WERI-Rb-1 (cell line): Measurements from ENCODE around the gene RAB6B.

Source experiments
- DNase-seq: peaks from one replicate; pipeline ENCODE4 v3.0.0-alpha.2; 2020
- H3K27ac ChIP-seq: fragments of 250-450 bp; sonication (Bioruptor Pico); 2 replicates; pipeline ENCODE4 v1.5.1; 2020; ENCODE audit warnings: mild to moderate bottlenecking, moderate library complexity
- H3K27me3 ChIP-seq: fragments of 250-450 bp; sonication (Bioruptor Pico); 2 replicates; pipeline ENCODE4 v1.5.1; 2021; ENCODE audit warnings: mild to moderate bottlenecking, low read depth, moderate library complexity; ENCODE audit not compliant: insufficient read depth, severe bottlenecking
- H3K36me3 ChIP-seq: fragments of 250-450 bp; sonication (Bioruptor Pico); 2 replicates; pipeline ENCODE4 v1.5.1; 2020; ENCODE audit warnings: mild to moderate bottlenecking, moderate library complexity
- H3K4me3 ChIP-seq: 2 replicates; pipeline ENCODE4 v1.5.1; 2011; ENCODE audit warnings: low read depth, mild to moderate bottlenecking, control low read depth, low read length
- H3K9me3 ChIP-seq: fragments of 250-450 bp; sonication (Bioruptor Pico); 2 replicates; pipeline ENCODE4 v1.5.1; 2021; ENCODE audit warnings: mild to moderate bottlenecking, moderate library complexity; ENCODE audit not compliant: severe bottlenecking
- TF ChIP-seq, protein P1 (sequence below): IDR thresholded peaks from 2 replicates; pipeline ENCODE4 v1.5.1; 2011; ENCODE audit warnings: low read depth, mild to moderate bottlenecking, control low read depth, inconsistent platforms, low read length

The RAB6B gene

GRCh38 chr3:133851266-133851906 lies 44.3 kb downstream of the RAB6B start:
- no peaks in the 10 kb centered on the region for H3K9me3 ChIP-seq
- no peak overlapping the region for H3K4me3 ChIP-seq
- no peaks in the 10 kb centered on the region for H3K36me3 ChIP-seq
- H3K27me3 ChIP-seq: peaks cover 3% of the 10 kb centered on the region
- H3K27ac ChIP-seq: no peak overlapping the region
- no peak for DNase-seq
- TF ChIP-seq, protein P1, sequence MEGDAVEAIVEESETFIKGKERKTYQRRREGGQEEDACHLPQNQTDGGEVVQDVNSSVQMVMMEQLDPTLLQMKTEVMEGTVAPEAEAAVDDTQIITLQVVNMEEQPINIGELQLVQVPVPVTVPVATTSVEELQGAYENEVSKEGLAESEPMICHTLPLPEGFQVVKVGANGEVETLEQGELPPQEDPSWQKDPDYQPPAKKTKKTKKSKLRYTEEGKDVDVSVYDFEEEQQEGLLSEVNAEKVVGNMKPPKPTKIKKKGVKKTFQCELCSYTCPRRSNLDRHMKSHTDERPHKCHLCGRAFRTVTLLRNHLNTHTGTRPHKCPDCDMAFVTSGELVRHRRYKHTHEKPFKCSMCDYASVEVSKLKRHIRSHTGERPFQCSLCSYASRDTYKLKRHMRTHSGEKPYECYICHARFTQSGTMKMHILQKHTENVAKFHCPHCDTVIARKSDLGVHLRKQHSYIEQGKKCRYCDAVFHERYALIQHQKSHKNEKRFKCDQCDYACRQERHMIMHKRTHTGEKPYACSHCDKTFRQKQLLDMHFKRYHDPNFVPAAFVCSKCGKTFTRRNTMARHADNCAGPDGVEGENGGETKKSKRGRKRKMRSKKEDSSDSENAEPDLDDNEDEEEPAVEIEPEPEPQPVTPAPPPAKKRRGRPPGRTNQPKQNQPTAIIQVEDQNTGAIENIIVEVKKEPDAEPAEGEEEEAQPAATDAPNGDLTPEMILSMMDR: no peak

DNA sequence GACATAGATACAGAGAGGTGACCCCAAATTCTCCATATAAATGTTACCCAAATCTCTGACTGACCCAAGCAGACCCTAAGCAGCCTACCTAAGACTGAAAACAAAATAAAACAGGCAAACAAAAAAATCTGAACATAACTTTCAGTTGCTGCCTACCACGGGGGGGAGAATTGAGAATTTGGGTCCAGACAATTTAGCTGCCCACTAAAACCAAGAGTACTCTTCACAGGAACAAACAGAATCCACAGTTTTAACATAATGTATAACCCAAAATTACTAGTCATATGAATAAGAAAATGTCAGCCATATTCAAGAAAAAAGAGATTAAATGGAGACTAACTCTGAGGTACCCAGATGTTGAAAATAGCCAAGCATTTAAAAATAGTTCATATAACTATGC lies 45.6 kb downstream of the RAB6B start:
- Histone ChIP-seq H3K9me3 (no peaks in the 10 kb centered on the region), H3K36me3 (no peaks in the 10 kb centered on the region), H3K27ac (no peak overlapping the region), H3K4me3 (no peak overlapping the region), H3K27me3 (peaks cover 3% of the 10 kb centered on the region)
- TF ChIP-seq, protein P1: no peak
- DNase-seq: no peak

GRCh38 chr3:133849346-133849745 lies 46.3 kb downstream of the RAB6B start:
- no peak for DNase-seq
- no peak overlapping the region for H3K4me3 ChIP-seq
- TF ChIP-seq, protein P1: no peak
- H3K27me3 ChIP-seq: peaks cover 7% of the 10 kb centered on the region
- H3K9me3 ChIP-seq: no peaks in the 10 kb centered on the region
- H3K27ac ChIP-seq: no peak overlapping the region
- H3K36me3 ChIP-seq: no peaks in the 10 kb centered on the region

- TF ChIP-seq, protein P1: no peak
- Histone ChIP-seq H3K36me3 (no peaks in the 10 kb centered on the region), H3K27ac (no peak overlapping the region), H3K4me3 (no peak overlapping the region), H3K9me3 (no peaks in the 10 kb centered on the region), H3K27me3 (peaks cover 34% of the 10 kb centered on the region)
- peak; percentile 60 for DNase-seq
These were observed 50.6 kb downstream of the RAB6B start for GRCh38 chr3:133845127-133845526.

DNA sequence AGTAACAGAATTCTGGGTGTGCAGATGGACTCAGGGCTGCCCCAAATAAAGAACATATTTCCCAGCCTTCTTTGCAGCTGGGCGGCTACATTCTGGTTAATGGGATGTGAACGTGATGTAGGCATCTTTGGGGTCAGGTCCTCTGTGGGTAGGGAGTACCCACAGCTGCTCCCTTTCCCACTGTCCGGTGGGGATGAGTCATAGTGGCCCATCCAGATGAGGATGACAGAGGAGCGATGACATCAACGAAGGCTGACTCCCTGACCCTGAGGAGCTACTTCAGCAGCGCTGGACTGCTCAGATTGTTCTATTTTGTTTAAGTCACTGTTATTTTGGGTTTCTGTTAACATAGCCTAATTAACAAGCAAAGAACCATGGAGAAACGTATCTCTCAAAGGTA lies 52.0 kb downstream of the RAB6B start:
- no peak overlapping the region for H3K4me3 ChIP-seq
- TF ChIP-seq, protein P1: no peak
- no peaks in the 10 kb centered on the region for H3K9me3 ChIP-seq
- H3K27me3 ChIP-seq: peaks cover 34% of the 10 kb centered on the region
- no peaks in the 10 kb centered on the region for H3K36me3 ChIP-seq
- H3K27ac ChIP-seq: no peak overlapping the region
- no peak for DNase-seq

DNA sequence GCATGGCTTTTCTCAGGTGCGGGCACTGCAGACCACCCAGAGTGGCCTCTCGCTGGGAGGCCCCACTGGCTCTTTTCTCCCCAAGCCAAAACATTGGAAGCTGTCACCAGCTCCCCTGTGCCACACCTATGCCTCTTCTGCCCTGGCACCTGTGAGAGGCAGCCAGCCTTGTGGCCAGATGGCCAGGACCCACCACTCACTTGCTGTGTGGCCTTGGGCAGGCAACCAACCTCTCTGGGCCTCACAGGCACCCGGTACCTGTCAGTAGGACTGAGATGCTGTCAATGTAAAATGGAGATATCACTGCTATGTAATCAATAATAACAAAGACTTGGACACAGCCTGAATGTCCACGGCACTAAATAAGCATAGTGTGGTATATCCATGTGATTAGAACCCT lies 53.5 kb downstream of the RAB6B start:
- no peaks in the 10 kb centered on the region for H3K9me3 ChIP-seq
- TF ChIP-seq, protein P1: no peak
- no peaks in the 10 kb centered on the region for H3K36me3 ChIP-seq
- H3K27ac ChIP-seq: no peak overlapping the region
- no peak overlapping the region for H3K4me3 ChIP-seq
- peaks cover 35% of the 10 kb centered on the region for H3K27me3 ChIP-seq
- no peak for DNase-seq
